Measurements from ENCODE around the gene FCHO1.

- TF ChIP-seq, protein P1, sequence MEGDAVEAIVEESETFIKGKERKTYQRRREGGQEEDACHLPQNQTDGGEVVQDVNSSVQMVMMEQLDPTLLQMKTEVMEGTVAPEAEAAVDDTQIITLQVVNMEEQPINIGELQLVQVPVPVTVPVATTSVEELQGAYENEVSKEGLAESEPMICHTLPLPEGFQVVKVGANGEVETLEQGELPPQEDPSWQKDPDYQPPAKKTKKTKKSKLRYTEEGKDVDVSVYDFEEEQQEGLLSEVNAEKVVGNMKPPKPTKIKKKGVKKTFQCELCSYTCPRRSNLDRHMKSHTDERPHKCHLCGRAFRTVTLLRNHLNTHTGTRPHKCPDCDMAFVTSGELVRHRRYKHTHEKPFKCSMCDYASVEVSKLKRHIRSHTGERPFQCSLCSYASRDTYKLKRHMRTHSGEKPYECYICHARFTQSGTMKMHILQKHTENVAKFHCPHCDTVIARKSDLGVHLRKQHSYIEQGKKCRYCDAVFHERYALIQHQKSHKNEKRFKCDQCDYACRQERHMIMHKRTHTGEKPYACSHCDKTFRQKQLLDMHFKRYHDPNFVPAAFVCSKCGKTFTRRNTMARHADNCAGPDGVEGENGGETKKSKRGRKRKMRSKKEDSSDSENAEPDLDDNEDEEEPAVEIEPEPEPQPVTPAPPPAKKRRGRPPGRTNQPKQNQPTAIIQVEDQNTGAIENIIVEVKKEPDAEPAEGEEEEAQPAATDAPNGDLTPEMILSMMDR (IDR thresholded peaks at IDR 0.05) = no peak
- no peak for TF ChIP-seq POLR2A (IDR thresholded peaks at IDR 0.05)
Observed at GRCh38 chr19:17711851-17712250, 39.4 kb upstream of the FCHO1 start.
